ENCODE results near the gene PRODH2.

GRCh38 chr19:35789195-35789977, 23.3 kb downstream of the PRODH2 start:
- no peak for TF ChIP-seq TOPORS (CRISPR knock-in tag; IDR thresholded peaks at IDR 0.05)
- no peak for TF ChIP-seq ZNF670 (CRISPR knock-in tag; IDR thresholded peaks at IDR 0.05; ENCODE audit: borderline replicate concordance)
- TF ChIP-seq ZBTB21 (CRISPR knock-in tag; IDR thresholded peaks at IDR 0.05), result no peak
- no peak for TF ChIP-seq POLR2AphosphoS5 (IDR thresholded peaks at IDR 0.05; ENCODE audit: low read depth, low read length)
- TF ChIP-seq FOXO4 (CRISPR knock-in tag; conservative IDR thresholded peaks at IDR 0.05), result no peak
- no peak for TF ChIP-seq CTCF (CRISPR knock-in tag; IDR thresholded peaks at IDR 0.05)
- TF ChIP-seq POLR2A (IDR thresholded peaks at IDR 0.05; ENCODE audit: insufficient read depth in 1 of 2, low read depth in 2 of 2, low read length in 2 of 2), result no peak
